GM13977 (cell line): Measurements from ENCODE around the gene HEPN1.

ENCODE experiments used
- DNase-seq: peaks from one replicate; pipeline ENCODE4 v3.0.0; 2012; ENCODE audit warnings: low spot score
- in situ Hi-C: fragments of 300-500 bp; cut with MboI; formaldehyde crosslinking; loops from one replicate; pipeline ENCODE4 v1.12.0; 2022; ENCODE audit warnings: low sequenced_read_pairs, low pct_unique_long_range_greater_than_20kb, mixed read lengths, inconsistent platforms; ENCODE audit not compliant: unreplicated experiment
- TF ChIP-seq, protein P1 (sequence below): IDR thresholded peaks from 2 replicates; pipeline ENCODE4 v1.5.1; 2012; ENCODE audit warnings: mild to moderate bottlenecking, control low read depth; ENCODE audit not compliant: insufficient read depth; ENCODE audit errors: extremely low read depth, missing control alignments

Gene HEPN1

DNA sequence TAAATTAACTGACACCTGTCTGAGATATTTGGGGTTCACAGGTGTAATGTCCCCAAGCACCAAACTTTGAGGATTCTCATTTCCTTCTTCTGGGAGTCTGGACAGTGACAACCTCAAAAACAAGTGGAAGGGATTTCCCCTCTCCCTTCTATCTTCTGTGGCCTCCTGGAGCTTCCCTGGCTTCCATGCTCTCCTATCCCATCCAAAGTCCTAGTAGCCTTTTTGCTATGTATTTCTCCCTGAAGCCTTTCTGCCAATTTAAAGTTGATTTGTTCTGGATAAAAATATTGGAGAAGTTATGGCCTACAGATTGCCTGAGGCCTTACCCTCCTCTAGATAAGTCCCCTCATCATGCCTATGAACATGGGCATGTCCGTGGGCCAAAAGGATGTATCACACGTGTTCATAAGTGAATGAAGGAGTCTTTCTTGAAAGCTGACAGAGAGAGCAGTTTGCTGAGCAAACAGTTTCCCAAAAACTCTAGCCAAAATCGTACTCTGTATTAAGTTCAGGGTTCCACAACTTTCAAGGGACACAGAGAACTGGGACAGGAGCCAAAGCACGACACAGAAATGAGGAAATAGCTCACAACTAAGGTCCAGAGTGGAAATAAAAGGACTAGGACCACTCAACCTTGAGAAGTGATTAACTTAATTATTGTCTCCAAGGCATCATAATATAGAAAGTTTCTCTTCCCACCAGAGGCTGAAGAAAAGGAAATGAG is 10.1 kb downstream of the HEPN1 start:
- no peak for DNase-seq
- in situ Hi-C loops = no loop called here
- TF ChIP-seq, protein P1, sequence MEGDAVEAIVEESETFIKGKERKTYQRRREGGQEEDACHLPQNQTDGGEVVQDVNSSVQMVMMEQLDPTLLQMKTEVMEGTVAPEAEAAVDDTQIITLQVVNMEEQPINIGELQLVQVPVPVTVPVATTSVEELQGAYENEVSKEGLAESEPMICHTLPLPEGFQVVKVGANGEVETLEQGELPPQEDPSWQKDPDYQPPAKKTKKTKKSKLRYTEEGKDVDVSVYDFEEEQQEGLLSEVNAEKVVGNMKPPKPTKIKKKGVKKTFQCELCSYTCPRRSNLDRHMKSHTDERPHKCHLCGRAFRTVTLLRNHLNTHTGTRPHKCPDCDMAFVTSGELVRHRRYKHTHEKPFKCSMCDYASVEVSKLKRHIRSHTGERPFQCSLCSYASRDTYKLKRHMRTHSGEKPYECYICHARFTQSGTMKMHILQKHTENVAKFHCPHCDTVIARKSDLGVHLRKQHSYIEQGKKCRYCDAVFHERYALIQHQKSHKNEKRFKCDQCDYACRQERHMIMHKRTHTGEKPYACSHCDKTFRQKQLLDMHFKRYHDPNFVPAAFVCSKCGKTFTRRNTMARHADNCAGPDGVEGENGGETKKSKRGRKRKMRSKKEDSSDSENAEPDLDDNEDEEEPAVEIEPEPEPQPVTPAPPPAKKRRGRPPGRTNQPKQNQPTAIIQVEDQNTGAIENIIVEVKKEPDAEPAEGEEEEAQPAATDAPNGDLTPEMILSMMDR = no peak

DNA sequence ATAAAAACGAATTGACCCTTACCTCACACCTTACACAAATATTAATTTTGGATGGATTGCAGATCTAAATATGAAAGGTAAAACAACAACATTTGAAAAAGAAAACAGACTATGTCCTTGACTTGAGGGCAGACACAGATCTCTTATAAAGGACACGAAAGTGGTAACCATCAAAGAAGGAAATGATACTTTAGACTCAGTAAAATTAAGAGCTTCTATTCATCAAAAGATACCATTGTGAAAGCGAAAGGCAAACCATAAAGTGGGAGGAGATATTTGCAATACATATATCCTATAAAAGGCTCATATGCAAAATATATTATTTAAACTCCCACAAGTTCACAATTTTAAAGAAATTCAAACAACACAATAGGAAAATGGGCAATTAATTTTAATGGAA is 11.7 kb downstream of the HEPN1 start:
- DNase-seq = no peak
- TF ChIP-seq, protein P1 = no peak
- in situ Hi-C loops = no loop called here

GRCh38 chr11:124934862-124935547 is 16.0 kb downstream of the HEPN1 start:
- DNase-seq = no peak
- in situ Hi-C loops = no loop called here
- TF ChIP-seq, protein P1 = no peak

- in situ Hi-C loops = no loop called here
- DNase-seq = no peak
- TF ChIP-seq, protein P1 = no peak
These were observed 16.8 kb downstream of the HEPN1 start, which contains the start of gene HEPACAM for GRCh38 chr11:124935548-124936514. TSS of gene HEPACAM (minus strand) at chr11:124936047. CDS start at chr11:124936006, 41 bp downstream.

GRCh38 chr11:124937336-124937935 is 18.4 kb downstream of the HEPN1 start:
- TF ChIP-seq, protein P1 = no peak
- no peak for DNase-seq
- in situ Hi-C loops = no loop called here
